Ammon's horn (tissue), 1 donor: Measurements from ENCODE around the gene FLNB.

ENCODE experiments used
- DNase-seq: peaks from one replicate; pipeline ENCODE4 v3.0.0-alpha.2; 2016; ENCODE audit warnings: low spot score

The FLNB gene

GRCh38 chr3:58074997-58075396 lies 66.8 kb downstream of the FLNB start:
- DNase-seq, result no peak

DNA sequence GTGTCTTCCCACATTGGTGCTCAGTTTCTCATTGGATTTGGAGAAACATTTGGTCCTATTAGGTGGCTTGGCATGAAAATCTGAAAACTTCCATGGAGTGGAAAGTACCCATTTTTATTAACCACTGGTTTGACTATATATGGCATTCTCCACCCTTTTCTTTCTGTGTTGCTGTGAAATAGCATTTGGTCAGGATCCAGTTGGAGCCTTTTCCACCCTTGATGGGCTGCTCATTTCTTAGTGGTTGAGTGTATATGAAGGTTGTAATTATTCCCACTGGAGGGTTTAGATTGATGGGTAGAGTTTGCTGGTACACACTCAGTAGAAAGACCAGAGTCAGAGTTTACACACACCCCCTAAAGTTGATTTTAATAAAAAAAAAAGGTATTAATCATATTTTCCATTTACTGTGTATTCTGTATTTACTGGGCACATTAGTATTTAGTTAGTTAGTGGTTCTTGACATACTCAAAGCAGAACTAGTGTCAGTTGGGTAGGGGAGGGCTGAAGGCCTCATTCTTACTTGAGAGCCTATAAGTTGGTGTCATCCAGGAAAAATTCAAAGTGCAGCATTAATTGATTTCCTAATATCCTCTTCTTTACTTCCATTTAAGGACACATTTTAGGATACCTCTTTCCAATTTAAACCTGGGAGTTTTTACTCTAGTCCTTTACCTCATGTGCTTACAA lies 69.5 kb downstream of the FLNB start:
- no peak for DNase-seq

DNA sequence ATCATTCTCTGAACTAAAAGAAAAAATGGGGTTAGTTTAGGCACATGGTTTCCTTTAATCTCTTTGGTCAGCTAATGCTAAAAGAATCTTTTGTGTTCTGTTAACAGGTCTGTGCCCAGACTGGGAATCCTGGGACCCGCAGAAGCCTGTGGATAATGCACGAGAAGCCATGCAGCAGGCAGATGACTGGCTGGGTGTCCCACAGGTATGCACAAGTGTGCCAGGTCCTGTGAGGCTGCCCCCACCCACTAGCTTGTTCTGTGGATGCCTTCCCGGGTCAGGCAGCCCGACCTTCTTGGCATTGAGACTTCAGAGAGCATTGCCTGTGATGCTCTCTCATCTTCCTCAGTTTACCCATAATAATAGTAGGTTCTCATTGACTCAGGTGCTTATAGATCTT lies 70.4 kb downstream of the FLNB start:
- no peak for DNase-seq

- DNase-seq, result no peak
Measured at GRCh38 chr3:58079773-58080172, 71.6 kb downstream of the FLNB start.

DNA sequence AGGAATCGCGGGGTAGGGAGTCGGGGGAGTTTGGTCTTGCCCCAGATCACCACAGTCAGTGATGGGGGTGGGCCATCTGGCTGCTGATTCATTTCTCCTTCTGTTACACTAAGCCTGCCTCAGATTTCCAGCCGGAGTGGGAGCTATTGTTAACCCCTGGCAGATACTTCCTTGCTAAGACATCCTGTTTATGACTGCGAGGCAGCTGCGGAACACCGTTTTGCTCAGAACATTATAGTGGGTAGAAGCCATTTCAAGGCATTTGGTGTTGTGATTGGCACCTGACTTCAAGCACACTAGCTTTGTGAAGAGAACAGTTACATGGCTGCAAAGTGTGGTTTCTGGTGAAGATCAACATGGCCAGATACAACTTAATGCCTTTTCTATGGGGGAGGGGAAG lies 73.8 kb downstream of the FLNB start:
- peak; percentile 45 for DNase-seq

DNA sequence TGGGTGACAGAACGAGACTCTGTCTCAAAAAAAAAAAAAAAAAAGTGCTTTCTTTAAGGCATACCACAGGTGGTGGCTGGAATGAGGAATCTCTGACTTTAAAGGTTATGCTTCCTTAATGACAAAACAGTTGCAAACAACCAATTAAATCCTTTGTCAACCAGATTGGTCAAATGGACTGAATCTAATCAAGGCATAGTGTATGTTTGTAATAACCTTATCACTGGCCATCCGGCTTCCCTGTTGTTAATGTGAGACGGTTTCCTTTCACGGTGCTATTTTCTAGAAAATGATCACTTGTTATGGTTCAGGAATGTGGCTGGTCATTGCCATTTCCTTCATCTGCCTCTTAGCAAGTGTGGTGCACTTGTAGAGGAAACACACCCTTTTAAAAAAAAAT lies 75.9 kb downstream of the FLNB start:
- no peak for DNase-seq

DNA sequence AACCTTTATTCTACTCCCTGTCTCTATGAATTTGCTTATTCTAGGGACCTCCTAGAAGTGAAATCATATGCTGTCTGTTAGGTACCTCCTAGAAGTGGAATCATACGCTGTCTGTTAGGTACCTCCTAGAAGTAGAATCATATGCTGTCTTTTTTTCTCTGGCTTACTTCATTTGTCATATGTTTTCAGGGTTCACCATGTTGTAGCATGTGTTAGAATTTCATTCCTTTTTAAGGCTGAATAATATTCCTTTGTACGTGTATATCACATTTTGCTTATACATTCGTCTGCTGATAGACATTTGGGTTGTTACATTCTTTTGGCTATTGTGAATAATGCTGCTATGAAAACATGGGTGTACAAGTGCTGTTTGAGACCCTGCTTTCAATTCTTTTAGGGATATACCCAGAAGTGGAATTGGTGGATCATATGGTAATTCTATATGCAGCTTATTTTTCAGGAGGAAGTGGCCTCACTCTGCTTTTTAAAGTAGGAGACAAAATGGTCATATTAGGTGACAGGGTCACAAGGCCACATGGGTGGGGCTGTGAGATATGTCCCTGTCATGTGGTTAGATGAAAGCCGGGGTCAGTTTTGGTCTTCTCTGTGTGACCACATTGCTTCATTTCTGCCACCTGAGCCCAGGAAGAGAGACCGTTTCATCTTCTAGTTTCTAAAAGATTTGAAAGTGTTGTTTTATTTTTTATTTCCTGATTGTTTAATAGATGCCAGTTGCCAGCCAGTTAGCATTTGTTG lies 76.7 kb downstream of the FLNB start:
- no peak for DNase-seq

DNA sequence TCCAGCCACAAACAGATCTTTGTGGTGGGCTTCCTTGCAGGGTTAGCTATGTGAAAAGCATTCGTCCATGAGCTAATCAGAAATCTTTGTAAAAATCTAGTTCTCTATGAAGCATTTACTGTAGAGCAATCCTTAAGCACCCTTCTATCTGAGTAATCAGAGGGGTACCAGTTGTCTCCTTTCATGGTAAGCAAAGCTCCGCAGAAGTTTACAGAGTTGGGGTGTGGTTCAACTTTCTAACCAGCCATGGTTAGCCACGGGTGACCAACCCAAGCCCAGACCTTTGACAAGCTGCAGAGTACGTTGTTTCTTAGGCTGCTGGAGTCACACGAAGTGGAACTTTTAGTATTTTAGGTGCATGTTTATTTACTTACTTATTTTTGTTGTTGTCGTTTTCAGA lies 77.4 kb downstream of the FLNB start:
- no peak for DNase-seq

- DNase-seq, result no peak
Measured at GRCh38 chr3:58088501-58088900, 80.3 kb downstream of the FLNB start.

- DNase-seq, result no peak
Measured at GRCh38 chr3:58090351-58090750, 82.1 kb downstream of the FLNB start.

DNA sequence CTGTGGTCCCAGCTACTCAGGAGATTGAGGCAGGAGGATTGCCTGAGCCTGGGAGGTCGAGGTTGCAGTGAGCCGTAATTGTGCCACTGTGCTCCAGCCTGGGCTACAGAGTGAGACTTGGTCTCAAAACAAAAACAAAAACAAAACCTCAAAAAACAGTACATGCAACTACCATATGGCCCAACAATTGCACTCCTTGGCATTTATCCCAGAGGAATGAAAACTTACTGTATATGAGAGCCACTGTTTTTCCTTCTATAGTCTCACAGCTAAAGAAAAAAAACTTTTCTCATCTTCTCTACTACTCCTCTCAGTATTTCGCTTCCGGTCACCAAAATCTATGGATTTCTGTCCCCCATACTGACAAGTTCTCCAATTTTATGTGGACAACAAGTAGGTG lies 84.3 kb downstream of the FLNB start:
- no peak for DNase-seq

- DNase-seq, result no peak
Measured at GRCh38 chr3:58093574-58094195, 85.5 kb downstream of the FLNB start.

DNA sequence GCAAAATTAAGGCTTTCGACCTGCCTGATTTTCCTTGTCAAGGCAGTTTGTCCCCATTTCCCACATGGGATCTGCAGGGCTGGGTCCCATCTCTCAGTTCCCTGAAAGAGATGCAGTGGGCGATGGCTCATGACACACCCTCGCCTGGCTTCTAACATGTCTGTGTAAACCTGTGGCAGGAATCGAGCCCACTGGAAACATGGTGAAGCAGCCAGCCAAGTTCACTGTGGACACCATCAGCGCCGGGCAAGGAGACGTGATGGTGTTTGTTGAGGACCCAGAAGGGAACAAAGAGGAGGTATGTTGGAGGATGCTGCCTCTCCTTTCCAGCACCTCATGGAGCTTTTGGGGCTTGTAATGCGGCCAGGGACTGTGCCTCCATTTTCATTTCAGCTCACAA lies 86.4 kb downstream of the FLNB start:
- no peak for DNase-seq

DNA sequence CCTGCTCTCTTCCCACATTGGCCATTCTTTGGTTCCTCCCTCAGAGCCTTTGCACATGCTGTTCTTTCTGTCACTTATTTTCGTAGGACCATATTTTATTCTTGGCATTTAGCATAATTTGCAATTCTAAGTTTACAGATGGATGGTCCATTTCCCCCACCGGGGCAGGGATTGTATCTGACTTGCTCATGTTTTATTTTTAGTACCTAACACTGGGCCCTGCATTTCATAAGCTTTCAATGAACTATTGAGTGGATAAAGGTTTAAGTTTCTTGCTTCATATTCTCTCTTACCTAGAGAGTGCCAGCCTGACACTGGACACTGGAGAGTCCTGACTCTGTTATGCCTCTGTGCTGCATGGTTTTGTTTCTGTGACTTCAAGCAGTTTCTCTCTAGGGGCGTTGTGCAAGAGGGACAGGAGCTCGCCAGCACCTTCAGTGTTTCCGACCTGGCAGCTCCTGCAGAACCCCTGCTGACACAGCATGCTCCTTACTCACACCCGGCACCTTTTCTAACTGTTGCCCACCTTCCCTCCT lies 87.4 kb downstream of the FLNB start:
- DNase-seq, result no peak

DNA sequence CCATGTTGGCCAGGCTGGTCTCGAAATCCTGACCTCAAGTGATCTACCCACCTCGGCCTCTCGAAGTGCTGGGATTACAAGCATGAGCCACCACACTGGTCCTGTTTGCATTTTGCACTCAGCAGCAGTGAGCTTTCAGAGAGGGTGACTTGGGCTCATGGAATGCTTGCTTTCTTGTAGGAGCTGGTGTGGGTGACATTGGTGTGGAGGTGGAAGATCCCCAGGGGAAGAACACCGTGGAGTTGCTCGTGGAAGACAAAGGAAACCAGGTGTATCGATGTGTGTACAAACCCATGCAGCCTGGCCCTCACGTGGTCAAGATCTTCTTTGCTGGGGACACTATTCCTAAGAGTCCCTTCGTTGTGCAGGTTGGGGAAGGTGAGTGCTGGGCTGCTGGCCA lies 90.3 kb downstream of the FLNB start:
- no peak for DNase-seq

DNA sequence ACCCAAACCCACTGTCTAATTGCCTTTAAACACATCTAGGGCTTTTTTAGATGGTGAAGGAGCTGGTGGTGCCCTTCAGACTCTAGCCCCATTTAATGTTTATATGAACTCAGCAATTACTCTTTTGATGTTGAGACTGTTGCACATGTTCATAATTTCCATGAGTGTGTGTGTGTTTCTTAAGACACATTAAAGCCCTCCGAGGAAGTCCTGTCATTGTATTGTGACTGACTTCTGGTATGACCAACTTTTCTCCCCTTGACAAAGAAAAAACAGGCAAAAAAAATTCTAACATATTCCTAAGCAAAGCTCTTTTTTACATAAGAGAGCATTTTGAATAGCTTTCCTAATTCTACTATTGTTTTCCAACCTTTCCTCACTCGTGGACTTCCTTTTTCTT lies 91.6 kb downstream of the FLNB start:
- no peak for DNase-seq

DNA sequence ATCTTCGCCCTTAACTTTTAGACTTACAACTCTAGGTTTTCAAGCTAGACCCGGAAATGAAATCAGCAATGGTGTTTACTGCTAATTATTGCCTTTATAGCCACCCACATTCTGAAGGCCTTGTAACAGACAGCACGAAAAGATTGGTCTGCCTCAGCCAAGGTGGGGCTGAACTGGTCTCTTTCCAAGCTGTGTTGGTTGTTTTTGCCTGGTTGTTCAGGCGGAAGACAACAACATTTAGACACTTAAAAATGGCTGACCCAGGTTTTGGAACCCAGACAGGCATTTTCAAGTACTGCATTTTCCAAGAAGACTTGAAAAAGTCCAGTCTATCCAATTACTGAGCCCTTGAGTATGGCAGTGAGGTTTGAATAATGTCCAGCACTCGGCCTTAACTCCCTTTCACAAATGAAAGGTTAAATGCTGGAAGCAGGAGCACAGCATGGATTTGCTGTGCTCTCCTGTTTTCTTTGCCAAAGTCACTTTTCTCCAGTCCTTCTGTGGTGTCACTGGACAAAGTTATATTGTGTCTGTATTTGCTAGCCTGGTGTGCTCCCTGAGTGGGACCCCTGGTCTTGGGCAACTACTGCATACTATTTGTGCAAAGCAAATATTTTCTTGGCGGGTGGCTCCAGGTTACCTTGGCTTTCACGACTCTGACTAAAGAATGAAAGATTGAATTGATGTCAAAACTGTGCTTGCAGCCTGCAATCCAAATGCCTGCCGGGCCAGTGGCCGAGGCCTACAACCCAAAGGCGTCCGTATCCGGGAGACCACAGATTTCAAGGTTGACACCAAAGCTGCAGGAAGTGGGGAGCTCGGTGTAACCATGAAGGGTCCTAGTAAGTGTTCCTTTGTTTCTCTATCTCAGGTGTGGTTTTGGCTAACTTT lies 93.5 kb downstream of the FLNB start:
- peak; percentile 46 for DNase-seq

DNA sequence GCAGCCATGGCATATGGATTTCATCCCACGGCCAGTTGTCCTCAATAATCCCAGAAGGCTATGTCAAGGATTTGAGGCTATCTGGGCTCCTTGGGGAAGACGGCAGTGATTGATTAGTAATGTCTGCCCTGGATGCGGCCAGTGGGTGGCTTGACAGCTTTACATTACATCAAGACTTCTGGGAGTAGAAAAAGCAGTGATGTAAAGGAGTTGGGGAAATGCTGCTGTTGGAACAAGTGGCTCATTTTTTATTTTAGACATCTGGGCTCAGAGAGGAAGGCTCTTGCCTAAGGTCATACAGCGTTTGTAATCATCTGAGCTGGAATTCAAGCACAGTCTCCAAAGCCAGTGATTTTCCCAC lies 94.1 kb downstream of the FLNB start:
- DNase-seq, result no peak

- DNase-seq, result no peak
Measured at GRCh38 chr3:58102976-58103451, 94.8 kb downstream of the FLNB start.

- no peak for DNase-seq
Measured at GRCh38 chr3:58104151-58104550, 95.9 kb downstream of the FLNB start.

DNA sequence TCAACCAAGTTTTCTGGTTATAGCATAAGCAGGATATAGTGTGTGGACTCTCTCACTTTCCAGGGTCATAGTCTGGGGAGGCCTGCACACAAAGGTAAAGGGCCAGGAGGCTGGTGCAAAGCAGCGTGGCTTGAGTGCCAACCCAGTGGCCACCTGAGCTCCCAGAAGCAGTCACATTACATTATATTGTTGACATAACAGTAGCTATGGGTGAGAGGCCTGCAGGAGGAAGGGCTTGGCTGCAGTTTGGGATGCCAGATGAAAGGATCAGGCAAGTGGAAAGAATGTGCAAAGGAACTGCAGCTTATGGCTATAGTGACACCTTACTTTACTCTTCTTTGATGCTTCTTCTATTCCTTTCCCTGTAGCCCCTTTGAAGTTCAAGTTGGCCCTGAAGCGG lies 96.5 kb downstream of the FLNB start:
- DNase-seq, result no peak

DNA sequence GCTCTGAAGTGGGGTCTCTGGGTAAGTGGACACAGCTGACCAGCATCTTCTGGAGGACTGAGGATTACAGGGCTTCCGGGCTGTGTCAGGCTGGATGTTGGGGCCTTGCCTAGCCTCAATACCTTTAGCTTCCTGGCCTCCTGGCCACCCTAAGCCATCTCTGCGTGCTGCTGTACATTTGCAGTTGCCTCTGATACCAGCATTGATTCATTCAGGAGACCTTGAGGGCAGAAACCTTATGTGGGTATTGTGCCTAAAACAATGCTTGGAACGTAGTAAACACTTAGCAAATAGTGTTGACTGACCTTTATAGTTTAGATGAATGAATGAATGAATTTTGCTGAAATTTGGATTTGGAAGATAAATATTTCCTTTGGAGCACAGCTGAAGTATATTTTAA lies 97.0 kb downstream of the FLNB start:
- no peak for DNase-seq
